Prostate gland (tissue), 2 donors: ENCODE data around the gene DACT1.

ENCODE experiments used
- CTCF ChIP-seq, 4 experiments: fragments of 200-600 bp in 2 of 4; fragments of 450-650 bp in 2 of 4; sonication (generic) in 2 of 4; IDR thresholded peaks; 1 replicate in 3 of 4; 2 replicates in 1 of 4; pipeline ENCODE4 v1.5.1; 2016 to 2019; ENCODE audit warnings: antibody characterized with exemption in 4 of 4, mild to moderate bottlenecking in 2 of 4, moderate library complexity in 2 of 4
- POLR2A ChIP-seq: fragments of 450-650 bp; IDR thresholded peaks from one replicate; pipeline ENCODE4 v1.6.1; 2016; ENCODE audit warnings: antibody characterized with exemption, mild to moderate bottlenecking
- POLR2AphosphoS5 ChIP-seq: sonication (generic); formaldehyde crosslinking; IDR thresholded peaks from one replicate; pipeline ENCODE4 v1.6.1; 2017; ENCODE audit warnings: antibody characterized with exemption

- TF ChIP-seq CTCF (IDR thresholded peaks at IDR 0.05) (no peak), POLR2AphosphoS5 (no peak), POLR2A (no peak)
Observed at GRCh38 chr14:58640959-58641358, 3.2 kb downstream of the DACT1 start.
